Right lobe of liver (tissue), 6 donors: ENCODE results near the gene PRRX1. TPM values are rescaled to one million over a fixed set of nuclear protein-coding genes. Genes with fewer than 3 reads are reported as not detected.

Experiments
- ATAC-seq, 4 donors: fragments of 200-7000 bp; cut with Tn5 transposase; one replicate each; pipeline ENCODE4 v1.9.1; 2020; ENCODE audit warnings: mild to moderate bottlenecking in 4 of 4, moderate library complexity in 4 of 4
- DNase-seq, 3 donors: peaks; one replicate each; pipeline ENCODE4 v3.0.0-alpha.2; 2020
- H3K27ac ChIP-seq, 3 donors: fragments of 200-600 bp; one replicate each; pipeline ENCODE4 v1.8.0; 2022
- H3K27me3 ChIP-seq, 2 donors: fragments of 200-600 bp; one replicate each; pipeline ENCODE4 v1.8.0; 2022
- H3K36me3 ChIP-seq, 4 donors: fragments of 200-600 bp; sonication (generic) in 1 of 4; one replicate each; pipeline versions ENCODE4 v1.5.1 to v1.8.0; 2017 to 2022; ENCODE audit warnings: control low read depth in 1 of 4
- H3K4me1 ChIP-seq, 4 donors: fragments of 200-600 bp; sonication (generic) in 1 of 4; one replicate each; pipeline versions ENCODE4 v1.5.1 to v1.8.0; 2017 to 2022; ENCODE audit warnings: control low read depth in 1 of 4
- H3K4me3 ChIP-seq, 3 donors: fragments of 200-600 bp; one replicate each; pipeline ENCODE4 v1.8.0; 2022
- H3K9me3 ChIP-seq, 4 donors: fragments of 200-600 bp; sonication (generic) in 1 of 4; one replicate each; pipeline versions ENCODE4 v1.5.1 to v1.8.0; 2017 to 2022; ENCODE audit warnings: control low read depth in 1 of 4
- CTCF ChIP-seq, 4 donors: fragments of 200-600 bp in 3 of 4; fragments of 450-650 bp in 1 of 4; IDR thresholded peaks; one replicate each; pipeline versions ENCODE4 v1.5.1 to v1.8.0; 2016 to 2022; ENCODE audit warnings: antibody characterized with exemption in 4 of 4, mild to moderate bottlenecking in 2 of 4
- POLR2A ChIP-seq: fragments of 450-650 bp; IDR thresholded peaks from one replicate; pipeline ENCODE4 v1.6.1; 2017; ENCODE audit warnings: antibody characterized with exemption, mild to moderate bottlenecking
- WGBS: methylation state at CpG from one replicate; pipeline ENCODE4 v1.1.6; 2018; ENCODE audit warnings: low coverage, low lambda C conversion rate; ENCODE audit not compliant: insufficient coverage; ENCODE audit errors: missing lambda C conversion rate; 5-methylcytosine and 5-hydroxymethylcytosine counted together
- intact Hi-C, 2 donors: fragments of 100-400 bp; cut with DNase I; formaldehyde crosslinking; loops; one replicate each; pipeline versions ENCODE4 v1.11.2 to v1.14.1; 2022
- total RNA-seq, 6 experiments: library from RNA; depleted of rRNA in 2 of 6; stranded (reverse); fragments of >200 nt in 2 of 6; fragmentation: NEBNext Ultra II Directional in 3 of 6; extraction: Animal tissue kit (Norgen Biotek cat#: 25700) in 3 of 6; gene quantifications; one replicate each; pipeline versions ENCODE4 v1.1.0 to v1.2.4, GENCODE V29; 2016 to 2023
- donor health status: DM: no; HTN: yes; CAD: no.
- donor health status: DM: no; HTN: no; CAD: no.
- donor health status: DM: no; HTN: no; CAD: no.
- donor health status: DM: no; HTN: yes; CAD: no.
- donor health status: DM: no; HTN: yes; CAD: no.

Gene PRRX1
- total RNA-seq, 6 experiments from 2014 or later: 0.05 to 0.55 (median 0.18) TPM

- Histone ChIP-seq H3K4me1 (no peaks in the 10 kb centered on the region), H3K27me3 (no peaks in the 10 kb centered on the region), H3K36me3 (no peaks in the 10 kb centered on the region), H3K27ac (no peak overlapping the region), H3K9me3 (no peaks in the 10 kb centered on the region), H3K4me3 (no peak overlapping the region)
- ATAC-seq (no peak), DNase-seq (no peak)
- intact Hi-C loops: no loop called here
- TF ChIP-seq CTCF (IDR thresholded peaks at IDR 0.05): no peak
Measured at GRCh38 chr1:170697316-170697715, 33.4 kb downstream of the PRRX1 start.

- H3K27me3 ChIP-seq: no peaks in the 10 kb centered on the region
- intact Hi-C loops: no loop called here
Measured at GRCh38 chr1:170698301-170699275, 34.7 kb downstream of the PRRX1 start.

GRCh38 chr1:170699696-170700095 lies 35.8 kb downstream of the PRRX1 start:
- Histone ChIP-seq H3K9me3 (no peaks in the 10 kb centered on the region), H3K36me3 (no peaks in the 10 kb centered on the region), H3K27me3 (no peaks in the 10 kb centered on the region), H3K4me3 (no peak overlapping the region), H3K4me1 (no peaks in the 10 kb centered on the region), H3K27ac (no peak overlapping the region)
- ATAC-seq (no peak), DNase-seq (no peak)
- TF ChIP-seq CTCF (IDR thresholded peaks at IDR 0.05) (no peak), POLR2A (no peak)
- WGBS: 71% methylated on average over 4 of the region's 8 CpGs
- intact Hi-C loops: no loop called here

More at GRCh38 chr1:170698301-170699275, 34.7 kb downstream of the PRRX1 start:
- no peaks in the 10 kb centered on the region for H3K9me3 ChIP-seq
- TF ChIP-seq POLR2A (no peak), CTCF (IDR thresholded peaks at IDR 0.05) (no peak)
- ATAC-seq: no peak
- DNase-seq: no peak
- 76% methylated on average over 11 of the region's 11 CpGs for WGBS
- no peak overlapping the region for H3K4me3 ChIP-seq
- H3K27ac ChIP-seq: no peak overlapping the region
- H3K4me1 ChIP-seq: no peaks in the 10 kb centered on the region
- H3K36me3 ChIP-seq: no peaks in the 10 kb centered on the region

- ATAC-seq (no peak), DNase-seq (no peak)
- WGBS: 80% methylated on average over 1 of the region's 1 CpG
- H3K36me3 ChIP-seq: no peaks in the 10 kb centered on the region
- no peaks in the 10 kb centered on the region for H3K9me3 ChIP-seq
- intact Hi-C loops: no loop called here
- no peak overlapping the region for H3K4me3 ChIP-seq
- no peaks in the 10 kb centered on the region for H3K27me3 ChIP-seq
- no peaks in the 10 kb centered on the region for H3K4me1 ChIP-seq
- H3K27ac ChIP-seq: no peak overlapping the region
- TF ChIP-seq CTCF (IDR thresholded peaks at IDR 0.05) (no peak), POLR2A (no peak)
Measured at GRCh38 chr1:170700842-170701615, 37.1 kb downstream of the PRRX1 start.
